Stimulated activated CD8-positive, alpha-beta memory T cell treated with anti-CD3 and anti-CD28 coated beads, Interleukin-7, amount 100 ng/mL, for 4 hours (primary cell): ENCODE results near the gene CHRM5.
"Not testable (repeated sequence)": the region's sequence is repeated elsewhere in the genome, so short reads cannot be mapped to it uniquely, and the experiment has no call there.

Source experiments
- DNase-seq, 2 donors: peaks; one replicate each; pipeline ENCODE4 v3.0.0-alpha.2; 2020; ENCODE audit warnings: low read depth in 2 of 2

Gene CHRM5

DNA sequence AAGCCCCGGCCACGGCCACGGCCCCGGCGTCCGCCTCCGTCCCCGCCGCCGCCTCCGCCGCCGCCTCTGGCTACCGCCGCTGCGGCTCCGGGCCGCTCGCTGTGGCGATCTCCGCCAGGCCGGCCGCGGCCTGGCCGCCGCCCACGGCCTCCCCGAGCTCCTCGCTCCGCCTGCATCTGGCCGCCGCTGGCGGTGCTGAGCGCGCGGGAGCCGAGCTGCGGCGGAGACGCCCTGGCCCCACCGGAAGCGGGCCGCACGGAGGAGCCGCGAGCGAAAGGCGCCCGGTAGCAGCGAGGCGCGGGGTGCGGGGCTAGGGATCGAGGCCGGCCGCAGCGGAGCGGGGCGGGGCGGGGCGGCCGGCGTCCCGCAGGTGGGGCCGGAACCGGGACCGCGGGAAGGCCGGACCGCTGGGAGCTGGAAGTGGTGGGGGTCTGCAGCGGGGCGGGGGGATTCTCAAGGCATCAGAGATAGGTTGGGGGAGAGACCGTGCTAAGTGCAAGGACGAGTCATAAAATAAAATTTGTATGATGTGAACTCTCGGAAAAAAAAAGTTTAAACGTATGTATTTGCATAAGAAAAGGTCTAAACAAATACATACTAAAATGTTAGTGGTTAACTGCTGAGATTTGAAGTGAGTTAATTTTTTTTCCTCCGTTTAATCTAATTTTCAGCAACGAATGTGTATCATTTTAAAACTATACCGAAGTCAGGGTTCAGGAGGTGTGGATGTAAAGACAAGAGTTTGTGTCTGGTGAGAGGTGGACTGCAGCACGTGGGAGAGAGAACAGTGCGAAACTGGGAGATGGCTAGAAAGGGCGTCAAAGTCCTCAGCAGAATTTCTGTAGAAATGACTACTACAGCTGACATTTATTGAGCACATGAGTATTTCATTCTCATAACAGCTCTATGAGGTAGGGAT lies 70.8 kb downstream of the CHRM5 start, which contains the start of gene AVEN:
Gene AVEN, minus strand, starts transcription at position 334 of the 919 bp plus-strand sequence. Its CDS starts 158 bp downstream, at position 176.
- DNase-seq, result peak; percentile 21 to 56

DNA sequence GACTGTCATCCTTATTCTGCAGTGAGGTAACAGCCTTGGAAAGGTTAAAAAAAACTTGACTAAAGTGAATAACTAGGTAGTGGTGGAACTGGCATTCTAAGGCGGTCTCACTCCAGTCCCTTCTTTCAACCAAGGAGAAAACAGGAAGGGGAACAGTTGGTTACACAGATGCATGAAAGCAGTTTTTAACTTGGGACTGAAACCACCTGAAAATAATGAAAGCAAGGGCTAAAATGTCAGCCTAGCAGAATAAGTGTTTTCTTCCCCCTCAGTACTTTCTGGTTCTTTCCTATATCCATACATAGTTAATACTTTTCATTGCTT lies 71.5 kb downstream of the CHRM5 start:
- no peak for DNase-seq

DNA sequence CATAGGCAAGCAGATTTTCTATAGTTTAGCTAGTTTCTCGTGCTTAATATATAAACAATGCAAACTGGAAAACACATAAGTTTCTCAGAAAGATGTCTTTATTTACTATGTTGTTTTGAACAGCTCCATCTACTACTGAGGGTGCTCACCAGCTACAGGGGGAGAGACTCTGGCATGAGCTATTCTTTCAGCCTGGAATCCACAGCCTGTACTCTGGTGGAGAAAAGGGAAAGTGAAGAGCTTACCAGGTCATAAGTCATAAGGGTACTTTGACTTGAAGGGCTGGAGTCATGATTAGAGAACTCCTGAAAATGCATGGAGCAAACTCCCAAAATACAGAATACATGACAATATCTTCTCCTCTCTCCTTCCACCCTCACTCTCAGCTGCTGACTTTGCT lies 75.1 kb downstream of the CHRM5 start:
- no peak for DNase-seq

GRCh38 chr15:34043813-34044212 lies 75.5 kb downstream of the CHRM5 start:
- DNase-seq, result no peak

GRCh38 chr15:34046471-34047145 lies 78.3 kb downstream of the CHRM5 start:
- DNase-seq, result no peak

DNA sequence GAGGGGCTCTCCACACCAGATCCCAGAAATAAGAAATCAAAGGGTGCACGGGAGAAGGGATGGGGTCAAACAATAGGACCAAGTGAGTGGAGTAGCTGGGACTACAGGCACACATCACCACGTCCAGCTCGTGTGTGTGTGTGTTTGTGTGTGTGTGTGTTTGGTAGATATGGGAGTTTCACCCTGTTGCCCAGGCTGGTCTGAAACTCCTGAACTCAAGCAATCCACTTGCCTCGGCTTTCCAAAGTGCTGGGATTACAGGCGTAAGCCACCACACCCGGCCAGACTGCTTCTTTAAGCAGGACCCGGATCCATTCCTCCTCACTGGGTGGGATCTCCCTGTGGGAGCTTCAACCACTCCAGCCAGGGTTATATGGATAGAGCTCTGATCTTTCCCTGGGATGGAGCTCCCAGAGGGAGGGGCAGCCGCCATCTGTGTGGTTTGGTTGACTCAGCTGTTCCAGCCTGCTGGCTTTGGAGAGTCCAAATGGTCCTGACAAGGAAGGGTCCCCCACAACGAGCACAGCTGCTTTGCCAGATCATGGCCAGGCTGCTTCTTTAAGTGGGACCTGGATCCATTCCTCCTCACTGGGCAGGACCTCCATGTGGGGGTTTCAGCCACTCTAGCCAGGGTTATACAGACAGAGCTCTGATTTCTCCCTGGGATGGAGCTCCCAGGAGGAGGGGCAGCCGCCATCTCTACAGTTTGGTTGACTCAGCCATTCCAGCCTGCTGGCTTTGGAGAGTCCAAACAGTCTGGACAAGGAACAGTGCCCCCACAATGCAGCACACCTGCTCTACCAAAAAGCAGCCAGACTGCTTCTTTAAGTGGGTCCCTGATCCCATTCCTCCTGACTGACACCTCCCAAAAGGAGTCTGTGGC lies 79.8 kb downstream of the CHRM5 start:
- DNase-seq, result no peak

GRCh38 chr15:34049112-34049511 lies 80.8 kb downstream of the CHRM5 start:
- DNase-seq, result no peak

DNA sequence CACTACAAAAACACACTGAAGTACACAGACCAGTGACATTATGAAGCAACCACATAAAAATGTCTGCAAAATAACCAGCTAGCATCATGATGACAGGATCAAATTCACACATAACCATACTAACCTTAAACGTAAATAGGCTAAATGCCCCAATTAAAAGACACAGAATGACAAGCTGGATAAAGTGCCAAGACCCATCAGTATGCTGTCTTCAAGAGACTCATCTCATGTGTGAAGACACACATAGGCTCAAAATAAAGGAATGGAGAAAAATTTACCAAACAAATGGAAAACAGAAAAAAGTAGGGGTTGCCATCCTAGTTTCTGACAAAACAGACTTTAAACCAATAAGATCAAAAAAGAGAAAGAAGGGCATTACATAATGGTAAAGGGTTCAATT lies 82.1 kb downstream of the CHRM5 start:
- DNase-seq, result not testable (repeated sequence)

- no peak for DNase-seq
These were observed 85.9 kb downstream of the CHRM5 start for GRCh38 chr15:34054081-34054707.

DNA sequence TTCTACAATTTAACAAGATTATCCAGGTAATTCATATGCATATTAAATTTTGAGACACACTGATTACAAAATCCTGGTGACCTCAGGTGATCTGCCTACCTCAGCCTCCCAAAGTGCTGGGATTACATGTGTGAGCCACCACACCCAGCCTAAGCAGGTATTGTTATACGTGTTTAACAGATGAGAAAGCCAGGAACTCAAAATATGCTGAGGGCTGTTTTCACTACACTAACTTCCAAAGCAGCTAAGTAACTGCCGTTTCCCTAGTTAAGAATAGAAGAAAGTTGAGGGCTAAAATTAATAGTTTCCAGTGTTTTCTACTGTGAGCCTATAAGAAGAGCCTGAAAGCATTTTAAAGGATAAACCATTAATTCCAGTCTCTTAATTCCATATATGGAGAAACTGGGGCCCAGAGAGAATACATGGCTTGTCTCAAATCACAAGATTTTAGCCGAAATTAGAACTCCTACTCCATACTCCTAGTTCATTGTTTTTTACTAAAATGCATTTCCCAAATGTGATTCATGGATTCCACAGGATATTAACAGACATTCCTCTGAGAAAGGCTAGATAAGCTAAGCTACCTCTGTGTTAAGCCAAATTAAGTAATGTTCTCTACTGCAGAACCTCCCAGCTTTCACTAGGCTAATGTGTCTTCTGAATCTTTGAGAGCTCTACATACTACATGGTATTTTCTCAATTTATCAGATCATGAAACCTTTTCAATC lies 87.7 kb downstream of the CHRM5 start:
- no peak for DNase-seq

DNA sequence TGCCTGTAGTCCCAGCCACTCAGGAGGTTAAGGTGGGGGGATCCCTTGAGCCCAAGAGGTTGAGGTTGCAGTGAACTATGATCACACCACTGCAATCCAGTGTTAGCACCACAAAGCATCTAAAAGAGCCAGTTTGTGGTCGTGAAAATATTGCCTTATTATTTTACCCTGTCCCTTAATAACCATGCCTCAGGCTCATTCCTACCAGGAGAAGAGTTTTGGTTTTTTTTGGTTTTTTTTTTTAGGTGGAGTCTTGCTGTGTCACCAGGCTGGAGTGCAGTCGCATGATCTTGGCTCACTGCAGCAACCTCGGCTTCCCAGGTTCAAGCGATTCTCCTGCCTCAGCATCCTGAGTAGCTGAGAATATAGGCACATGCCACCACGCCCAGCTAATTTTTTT lies 88.6 kb downstream of the CHRM5 start:
- DNase-seq, result no peak

- DNase-seq, result no peak
These were observed 91.2 kb downstream of the CHRM5 start for GRCh38 chr15:34059476-34059875.

DNA sequence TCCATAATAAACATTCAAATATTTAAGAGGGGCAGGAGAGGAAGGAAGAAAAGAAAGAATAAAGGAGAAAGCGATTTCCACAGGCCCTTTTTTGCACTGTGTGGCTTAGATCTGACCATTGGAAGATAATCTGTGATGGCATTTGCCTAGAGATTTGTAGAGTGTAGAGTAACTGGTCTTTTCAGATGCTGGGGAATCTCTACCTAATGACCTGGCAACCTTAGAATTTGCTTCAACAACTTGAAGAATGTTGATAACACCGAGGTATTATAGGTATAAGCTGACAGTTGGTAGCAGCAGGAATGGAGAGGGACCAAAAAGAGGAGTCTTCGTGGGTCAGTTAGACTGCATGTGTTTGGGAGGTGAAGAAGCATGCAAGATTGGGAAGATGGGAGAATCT lies 91.6 kb downstream of the CHRM5 start:
- no peak for DNase-seq

GRCh38 chr15:34064438-34064837 lies 96.1 kb downstream of the CHRM5 start:
- no peak for DNase-seq

GRCh38 chr15:34065261-34065660 lies 97.0 kb downstream of the CHRM5 start:
- DNase-seq, result no peak

- DNase-seq, result no peak
These were observed 97.6 kb downstream of the CHRM5 start for GRCh38 chr15:34065941-34066340.

DNA sequence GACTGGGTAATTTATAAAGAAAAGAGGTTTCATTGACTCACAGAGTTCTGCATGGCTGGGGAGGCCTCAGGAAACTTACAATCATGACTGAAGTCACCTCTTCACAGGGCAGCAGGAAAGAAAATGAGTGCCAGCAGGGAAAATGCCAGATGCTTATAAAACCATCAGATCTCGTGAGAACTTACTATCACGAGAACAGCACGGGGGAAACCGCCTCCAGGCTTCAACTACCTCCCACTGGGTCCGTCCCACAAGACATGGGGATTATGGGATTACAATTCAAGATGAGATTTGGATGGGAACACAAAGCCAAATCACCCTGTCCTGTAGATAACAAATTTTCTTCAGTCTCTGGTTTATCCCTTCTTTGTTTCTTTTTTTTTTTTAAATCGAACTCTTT lies 101.7 kb downstream of the CHRM5 start:
- DNase-seq, result no peak

DNA sequence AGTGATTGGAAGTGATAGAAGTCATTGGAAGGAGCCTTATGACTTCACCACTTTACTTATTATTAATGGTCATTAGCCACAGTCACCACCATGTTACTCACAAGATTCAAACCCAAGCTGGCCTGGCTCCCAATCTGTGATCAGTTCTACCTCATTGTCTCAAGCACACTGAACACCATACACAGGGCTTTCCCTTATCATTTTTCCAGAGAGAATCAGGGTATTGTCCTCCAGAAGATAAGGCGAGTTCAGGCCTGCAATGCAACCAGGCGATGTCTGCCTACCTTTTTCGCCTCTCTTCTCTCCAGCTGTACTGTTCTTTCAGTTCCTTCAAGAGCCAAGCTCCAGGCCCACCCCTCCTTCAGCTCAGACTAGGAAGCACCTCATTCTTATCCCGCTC lies 108.5 kb downstream of the CHRM5 start:
- no peak for DNase-seq

DNA sequence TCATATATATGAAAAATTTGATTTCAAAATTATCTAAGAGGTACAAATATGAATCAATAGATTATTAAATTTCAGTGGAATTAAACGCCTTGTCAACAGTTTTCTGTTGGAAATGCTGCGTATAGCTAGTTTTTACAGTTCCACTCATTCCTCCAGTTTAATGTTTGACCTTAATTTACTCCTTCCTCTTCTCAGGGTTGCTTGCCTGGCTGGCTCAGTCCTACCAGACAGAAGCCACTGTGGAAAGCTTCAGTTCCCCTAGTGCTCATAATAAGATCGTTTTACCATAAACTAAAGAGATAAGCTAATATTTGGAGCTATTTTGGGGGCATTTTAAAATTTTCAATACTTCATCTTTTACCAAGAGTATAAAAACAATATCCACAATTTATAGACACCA lies 110.6 kb downstream of the CHRM5 start:
- DNase-seq, result no peak

- no peak for DNase-seq
These were observed 111.6 kb downstream of the CHRM5 start for GRCh38 chr15:34079904-34080303.

- no peak for DNase-seq
These were observed 115.8 kb downstream of the CHRM5 start for GRCh38 chr15:34084086-34084485.
